Measurements from ENCODE around the gene HLA-DQA1.

GRCh38 chr6:32625137-32625536 is 12.1 kb upstream of the HLA-DQA1 start:
- TF ChIP-seq EZH2 (IDR thresholded peaks at IDR 0.05), result no peak
- TF ChIP-seq CTCF (IDR thresholded peaks at IDR 0.05), result no peak

Measured in neural progenitor cell (in vitro differentiated cells).